ENCODE measurements around the gene MCTP2. TPM values are rescaled to one million over a fixed set of nuclear protein-coding genes. Genes with fewer than 3 reads are reported as not detected.

MCTP2 gene
- total RNA-seq, 2 donors from 2014 or later, result 16.2 to 23.1 TPM

- H3K4me1 Mint-ChIP-seq, result peaks cover 11% of the 10 kb centered on the region
- peak; percentile 21 for ATAC-seq
- no peaks in the 10 kb centered on the region for H3K27me3 Mint-ChIP-seq
- no peak overlapping the region for H3K27ac Mint-ChIP-seq
- peaks cover 9% of the 10 kb centered on the region for H3K36me3 Mint-ChIP-seq (ENCODE audit: low read depth)
- H3K4me3 Mint-ChIP-seq, result no peak overlapping the region
- no peaks in the 10 kb centered on the region for H3K9me3 ChIP-seq (ENCODE audit: control insufficient read depth, low read length, poor library complexity, severe bottlenecking)
- no peak for DNase-seq
Observed at GRCh38 chr15:94305133-94305532, 73.8 kb downstream of the MCTP2 start.

DNA sequence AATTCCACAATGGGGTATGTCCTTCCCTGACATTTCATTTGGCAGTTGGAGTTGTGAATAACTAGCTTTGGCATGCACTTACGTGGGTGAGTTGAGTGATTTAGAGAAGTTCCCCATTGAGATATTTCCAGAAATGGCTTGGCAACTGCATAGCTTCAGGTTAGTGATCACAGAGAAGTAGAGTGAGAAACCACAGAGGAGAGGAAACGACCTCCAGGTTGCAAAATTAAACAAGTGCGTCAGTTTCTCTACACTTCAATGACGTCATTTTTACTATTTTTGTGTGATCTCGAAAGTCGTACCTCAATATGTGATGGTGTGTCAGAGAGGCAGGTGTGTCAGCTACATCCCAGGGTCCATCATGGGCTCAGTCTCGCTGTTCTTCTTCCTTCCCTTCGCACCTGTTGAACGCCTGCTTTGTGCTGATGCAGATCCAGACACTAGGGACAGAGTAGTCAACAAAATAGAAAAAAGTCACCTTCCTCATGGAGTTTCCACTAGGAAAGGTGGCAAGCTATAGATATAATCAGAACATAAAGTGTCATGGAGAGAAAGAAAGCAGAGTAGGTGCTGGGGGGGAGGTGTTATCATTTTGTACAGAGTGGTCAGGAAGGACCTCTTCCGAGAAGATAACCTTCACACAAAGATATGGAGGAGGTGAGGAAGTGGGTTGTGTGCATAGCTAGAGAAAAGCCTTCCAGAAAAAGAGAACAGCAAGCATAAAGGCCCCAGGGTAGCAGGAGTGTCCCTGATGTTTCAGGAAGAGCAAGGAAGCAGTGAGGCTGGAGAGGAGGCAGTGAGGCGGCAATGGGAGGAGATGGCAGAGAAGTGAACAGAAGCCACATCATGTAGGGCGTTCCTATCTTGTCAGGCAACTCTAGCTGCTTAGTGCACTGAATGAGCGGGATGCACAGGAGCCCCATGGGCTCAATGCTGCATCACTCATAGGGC lies 75.6 kb downstream of the MCTP2 start:
- Mint-ChIP-seq H3K4me3 (peak overlapping the region; percentile 37), H3K36me3 (ENCODE audit: low read depth) (peaks cover 8% of the 10 kb centered on the region), H3K27ac (peak overlapping the region; percentile 49), H3K4me1 (peaks cover 11% of the 10 kb centered on the region), H3K27me3 (no peaks in the 10 kb centered on the region)
- DNase-seq (no peak), ATAC-seq (peak; percentile 66)
- H3K9me3 ChIP-seq (ENCODE audit: control insufficient read depth, low read length, poor library complexity, severe bottlenecking), result no peaks in the 10 kb centered on the region

DNA sequence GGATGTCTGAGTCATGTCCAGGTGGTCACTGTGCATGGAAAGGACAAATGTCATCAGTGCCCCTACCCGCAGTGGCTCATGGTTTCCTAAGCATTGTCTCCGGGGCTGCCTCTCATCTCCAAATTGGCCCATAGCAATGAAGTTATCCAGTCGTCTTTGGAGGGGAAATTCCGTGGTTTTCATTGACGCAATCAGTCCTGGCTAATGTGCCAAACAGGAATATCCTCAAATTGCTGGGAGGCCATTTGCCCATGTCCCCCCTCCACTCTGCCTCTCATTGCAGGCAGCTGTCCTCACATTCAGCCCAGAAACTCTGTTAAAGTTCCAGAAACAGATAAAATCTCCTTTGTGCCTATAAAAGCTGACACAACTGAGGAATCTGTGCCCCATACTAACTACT lies 81.6 kb downstream of the MCTP2 start:
- H3K4me3 Mint-ChIP-seq, result no peak overlapping the region
- no peaks in the 10 kb centered on the region for H3K9me3 ChIP-seq (ENCODE audit: control insufficient read depth, low read length, poor library complexity, severe bottlenecking)
- H3K36me3 Mint-ChIP-seq (ENCODE audit: low read depth), result peaks cover 3% of the 10 kb centered on the region
- ATAC-seq (no peak), DNase-seq (no peak)
- H3K4me1 Mint-ChIP-seq, result peaks cover 11% of the 10 kb centered on the region
- no peaks in the 10 kb centered on the region for H3K27me3 Mint-ChIP-seq
- H3K27ac Mint-ChIP-seq, result no peak overlapping the region

DNA sequence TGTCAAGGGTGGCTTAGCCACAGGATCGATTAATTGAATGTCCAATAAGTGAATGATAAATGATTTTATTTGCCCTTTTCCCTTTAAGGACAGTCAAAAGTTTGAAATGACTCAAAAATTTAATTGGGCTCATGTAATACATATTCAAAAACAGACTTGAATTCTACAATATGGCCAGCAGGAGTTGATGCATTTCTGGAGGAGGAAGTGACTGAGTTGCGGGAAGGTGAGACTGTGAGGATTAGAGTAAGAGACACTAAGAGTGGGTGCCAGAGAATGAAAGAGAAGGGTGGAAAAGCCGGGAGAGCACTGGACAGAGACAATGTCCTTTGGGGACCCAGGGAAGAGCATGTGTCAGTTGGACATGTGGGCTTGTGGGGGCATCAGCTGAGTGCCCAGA lies 83.3 kb downstream of the MCTP2 start:
- ATAC-seq (no peak), DNase-seq (no peak)
- Mint-ChIP-seq H3K4me3 (no peak overlapping the region), H3K36me3 (ENCODE audit: low read depth) (peaks cover 8% of the 10 kb centered on the region), H3K27me3 (no peaks in the 10 kb centered on the region), H3K27ac (no peak overlapping the region), H3K4me1 (peaks cover 13% of the 10 kb centered on the region)
- no peaks in the 10 kb centered on the region for H3K9me3 ChIP-seq (ENCODE audit: control insufficient read depth, low read length, poor library complexity, severe bottlenecking)

GRCh38 chr15:94317211-94317610 lies 85.8 kb downstream of the MCTP2 start:
- Mint-ChIP-seq H3K27me3 (no peaks in the 10 kb centered on the region), H3K36me3 (ENCODE audit: low read depth) (peaks cover 8% of the 10 kb centered on the region), H3K27ac (peak overlapping the region; percentile 43), H3K4me3 (no peak overlapping the region), H3K4me1 (peaks cover 13% of the 10 kb centered on the region)
- DNase-seq (no peak), ATAC-seq (no peak)
- no peaks in the 10 kb centered on the region for H3K9me3 ChIP-seq (ENCODE audit: control insufficient read depth, low read length, poor library complexity, severe bottlenecking)

GRCh38 chr15:94322141-94322540 lies 90.8 kb downstream of the MCTP2 start:
- H3K4me1 Mint-ChIP-seq, result peaks cover 14% of the 10 kb centered on the region
- ATAC-seq (no peak), DNase-seq (no peak)
- no peak overlapping the region for H3K4me3 Mint-ChIP-seq
- H3K9me3 ChIP-seq (ENCODE audit: control insufficient read depth, low read length, poor library complexity, severe bottlenecking), result no peaks in the 10 kb centered on the region
- H3K36me3 Mint-ChIP-seq (ENCODE audit: low read depth), result peaks cover 5% of the 10 kb centered on the region
- no peaks in the 10 kb centered on the region for H3K27me3 Mint-ChIP-seq
- no peak overlapping the region for H3K27ac Mint-ChIP-seq

- ATAC-seq (no peak), DNase-seq (no peak)
- Mint-ChIP-seq H3K36me3 (ENCODE audit: low read depth) (peaks cover 5% of the 10 kb centered on the region), H3K27ac (peak overlapping the region; percentile 19), H3K4me1 (peaks cover 17% of the 10 kb centered on the region), H3K27me3 (no peaks in the 10 kb centered on the region), H3K4me3 (no peak overlapping the region)
- H3K9me3 ChIP-seq (ENCODE audit: control insufficient read depth, low read length, poor library complexity, severe bottlenecking), result no peaks in the 10 kb centered on the region
Observed at GRCh38 chr15:94323076-94323475, 91.7 kb downstream of the MCTP2 start.

GRCh38 chr15:94324117-94324826 lies 92.9 kb downstream of the MCTP2 start:
- ATAC-seq, result peak; percentile 93
- H3K27me3 Mint-ChIP-seq, result no peaks in the 10 kb centered on the region
- no peak overlapping the region for H3K4me3 Mint-ChIP-seq
- H3K27ac Mint-ChIP-seq, result no peak overlapping the region
- peak; percentile 14 to 24 (median 19) for DNase-seq
- no peaks in the 10 kb centered on the region for H3K36me3 Mint-ChIP-seq (ENCODE audit: low read depth)
- no peaks in the 10 kb centered on the region for H3K9me3 ChIP-seq (ENCODE audit: control insufficient read depth, low read length, poor library complexity, severe bottlenecking)
- peaks cover 12% of the 10 kb centered on the region for H3K4me1 Mint-ChIP-seq

DNA sequence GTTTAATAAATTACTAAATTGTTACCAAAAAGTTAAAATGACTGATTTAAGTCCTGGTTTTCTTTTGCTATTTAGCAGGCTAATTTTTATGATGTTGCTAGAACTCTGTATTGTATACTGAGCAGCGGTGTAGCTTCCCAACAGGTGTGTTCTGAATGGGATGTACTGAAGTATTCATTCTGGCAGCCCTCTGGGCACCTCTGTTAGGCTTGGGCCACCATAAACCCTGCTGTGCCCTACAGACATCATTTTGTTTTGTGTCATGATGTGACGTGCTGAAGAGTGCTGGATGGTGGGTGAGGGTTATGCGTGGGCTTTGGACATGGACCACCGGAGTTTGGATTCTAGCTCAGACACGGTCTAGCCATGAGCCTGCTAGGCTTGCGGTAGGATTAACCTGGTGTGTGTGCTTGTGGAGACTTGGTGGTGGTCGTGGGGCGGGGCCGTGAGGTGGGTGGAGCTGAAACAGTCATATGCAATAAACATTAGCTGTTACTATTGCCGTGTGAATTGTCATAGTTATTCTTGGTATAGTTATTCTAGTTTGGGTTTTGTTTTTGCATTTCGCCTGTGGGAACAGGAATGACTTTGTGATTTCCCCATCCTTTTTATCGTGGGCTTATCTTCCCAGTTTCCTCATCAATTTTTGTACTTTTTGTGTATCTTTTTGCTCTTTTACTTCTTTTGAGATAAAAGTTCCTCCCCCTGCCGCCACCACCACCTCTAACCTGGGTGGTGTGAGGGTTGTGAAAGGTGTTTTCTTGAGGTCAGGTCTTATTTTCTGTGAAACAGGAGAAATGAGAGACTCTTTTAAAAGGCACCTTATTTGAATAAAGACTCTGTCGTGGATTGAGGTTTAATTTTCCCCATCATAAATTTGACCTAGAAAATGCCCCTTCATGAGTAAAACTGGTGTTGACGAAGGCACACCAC lies 93.7 kb downstream of the MCTP2 start:
- no peaks in the 10 kb centered on the region for H3K27me3 Mint-ChIP-seq
- H3K27ac Mint-ChIP-seq, result no peak overlapping the region
- DNase-seq (no peak), ATAC-seq (no peak)
- H3K4me3 Mint-ChIP-seq, result no peak overlapping the region
- H3K4me1 Mint-ChIP-seq, result peaks cover 12% of the 10 kb centered on the region
- no peaks in the 10 kb centered on the region for H3K9me3 ChIP-seq (ENCODE audit: control insufficient read depth, low read length, poor library complexity, severe bottlenecking)
- no peaks in the 10 kb centered on the region for H3K36me3 Mint-ChIP-seq (ENCODE audit: low read depth)

DNA sequence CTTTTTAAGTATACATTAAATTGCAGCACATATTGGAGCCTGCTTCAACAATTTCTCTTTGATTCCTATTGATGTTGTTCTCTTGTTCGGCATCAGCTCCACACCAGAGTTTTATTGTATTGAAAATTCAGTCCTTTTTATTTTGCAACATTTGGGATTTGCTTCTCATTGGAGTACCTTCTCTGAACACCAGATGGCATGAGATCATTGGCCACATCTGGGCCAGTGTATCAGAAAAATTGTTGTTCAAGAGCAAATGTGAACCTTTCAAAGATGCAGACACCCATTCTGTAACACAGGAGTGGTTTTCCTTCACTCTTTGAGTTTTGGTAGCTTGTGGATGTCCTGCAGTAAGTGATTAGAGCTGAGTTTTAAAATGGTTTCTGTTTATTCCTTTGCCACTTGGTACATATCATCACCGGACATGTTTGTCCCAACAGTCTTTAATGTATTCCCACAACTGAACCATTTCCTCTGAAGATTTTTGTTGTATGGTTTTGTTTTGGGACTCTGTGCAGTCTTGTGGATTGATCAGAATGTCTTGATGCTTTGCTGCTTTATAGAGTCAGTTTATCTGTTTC lies 96.1 kb downstream of the MCTP2 start:
- Mint-ChIP-seq H3K4me1 (peaks cover 15% of the 10 kb centered on the region), H3K27ac (no peak overlapping the region), H3K4me3 (no peak overlapping the region), H3K27me3 (no peaks in the 10 kb centered on the region), H3K36me3 (ENCODE audit: low read depth) (no peaks in the 10 kb centered on the region)
- no peak for DNase-seq
- no peaks in the 10 kb centered on the region for H3K9me3 ChIP-seq (ENCODE audit: control insufficient read depth, low read length, poor library complexity, severe bottlenecking)
- no peak for ATAC-seq

GRCh38 chr15:94331731-94332130 lies 100.4 kb downstream of the MCTP2 start:
- peaks cover 4% of the 10 kb centered on the region for H3K36me3 Mint-ChIP-seq (ENCODE audit: low read depth)
- H3K4me1 Mint-ChIP-seq, result peaks cover 11% of the 10 kb centered on the region
- H3K9me3 ChIP-seq (ENCODE audit: control insufficient read depth, low read length, poor library complexity, severe bottlenecking), result no peaks in the 10 kb centered on the region
- H3K27me3 Mint-ChIP-seq, result no peaks in the 10 kb centered on the region
- H3K27ac Mint-ChIP-seq, result no peak overlapping the region
- DNase-seq (no peak), ATAC-seq (no peak)
- no peak overlapping the region for H3K4me3 Mint-ChIP-seq

- no peak overlapping the region for H3K4me3 Mint-ChIP-seq
- peak overlapping the region; percentile 69 for H3K27ac Mint-ChIP-seq
- H3K36me3 Mint-ChIP-seq (ENCODE audit: low read depth), result peaks cover 4% of the 10 kb centered on the region
- H3K4me1 Mint-ChIP-seq, result peaks cover 8% of the 10 kb centered on the region
- no peaks in the 10 kb centered on the region for H3K27me3 Mint-ChIP-seq
- DNase-seq, result no peak
- no peak for ATAC-seq
- H3K9me3 ChIP-seq (ENCODE audit: control insufficient read depth, low read length, poor library complexity, severe bottlenecking), result no peaks in the 10 kb centered on the region
Observed at GRCh38 chr15:94335616-94336015, 104.3 kb downstream of the MCTP2 start.
